CD4-positive, alpha-beta T cell treated with Interferon alpha-2 for 1 hour (primary cell): ENCODE results near the gene IMMP2L.

Experiments used
- DNase-seq, 2 donors: peaks; one replicate each; pipeline ENCODE4 v3.0.0-alpha.2; 2020 to 2022

The IMMP2L gene

DNA sequence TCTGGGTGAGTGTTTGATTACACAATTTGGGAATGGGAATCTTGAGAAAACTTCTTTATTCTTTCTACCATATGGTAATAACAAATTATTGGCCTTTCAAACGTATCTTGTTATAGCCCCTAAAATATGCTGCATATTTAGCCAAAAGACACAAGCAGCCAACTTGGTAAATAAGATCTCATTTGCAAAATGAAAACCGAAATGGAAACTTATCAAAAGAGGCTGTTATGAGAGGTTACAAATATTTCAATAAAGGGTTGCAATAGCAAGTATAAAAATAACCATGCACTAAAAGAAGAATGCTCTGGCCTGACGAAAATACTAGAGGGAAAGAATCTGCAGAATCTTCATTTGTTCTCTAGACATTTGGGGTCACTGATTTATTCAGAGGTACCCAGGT is 730.9 kb downstream of the IMMP2L start:
- no peak for DNase-seq

DNA sequence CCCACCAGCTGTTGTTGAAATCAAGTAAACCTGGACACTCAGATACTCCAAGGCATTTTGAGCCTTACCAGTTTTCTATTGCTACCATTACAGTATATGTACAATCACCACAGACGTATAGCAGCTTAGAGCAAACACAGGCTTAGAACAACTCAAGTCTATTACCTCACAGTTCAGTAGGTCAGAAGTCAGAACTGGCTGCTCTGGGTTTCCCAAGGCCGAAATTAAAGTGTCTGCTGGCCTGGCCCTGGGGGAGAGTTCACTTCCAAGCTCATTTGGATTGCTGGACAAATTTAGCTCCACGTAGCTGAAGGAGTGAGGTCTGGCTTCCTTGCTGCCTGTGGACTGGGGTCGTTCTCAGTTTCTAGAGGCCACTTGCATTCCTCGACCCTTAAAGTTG is 731.5 kb downstream of the IMMP2L start:
- no peak for DNase-seq

DNA sequence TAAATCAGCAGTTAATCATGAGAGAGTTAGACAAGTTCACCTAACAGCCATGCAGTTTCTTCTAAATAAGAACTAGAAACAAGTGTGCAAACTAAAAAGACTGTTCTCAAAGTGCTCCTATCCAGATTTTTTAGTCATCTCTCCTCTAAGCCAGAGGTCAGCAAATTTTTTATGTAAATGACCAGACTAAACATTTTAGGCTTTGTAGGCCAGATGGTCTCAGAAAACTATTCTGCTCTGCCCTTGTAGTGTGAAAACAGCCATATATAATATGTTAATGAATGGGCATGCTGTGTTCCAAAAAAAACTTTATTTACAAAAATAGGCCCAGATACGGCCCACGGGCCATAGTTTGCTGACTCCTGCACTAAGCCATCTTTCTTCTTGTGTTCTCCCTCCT is 734.4 kb downstream of the IMMP2L start:
- DNase-seq: no peak

GRCh38 chr7:110827287-110827855 is 734.9 kb downstream of the IMMP2L start:
- DNase-seq: no peak

DNA sequence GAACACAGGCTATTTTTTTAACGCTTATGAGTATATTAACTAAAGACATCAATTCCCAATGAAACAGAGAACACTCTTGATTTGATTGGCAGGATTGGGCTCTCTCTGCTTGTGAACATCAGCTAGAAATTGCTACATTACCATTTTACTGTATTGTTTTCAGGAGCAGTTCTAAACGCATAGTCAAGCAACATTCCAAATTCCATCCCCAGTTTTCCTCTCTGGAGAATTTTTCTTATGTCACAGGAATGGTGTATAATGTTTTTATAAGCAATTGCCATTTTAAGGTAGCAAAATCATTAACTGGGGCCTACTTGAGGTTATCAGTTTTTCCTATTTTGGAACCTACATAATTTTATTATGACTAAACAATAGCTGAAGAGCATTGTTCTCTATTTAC is 748.3 kb downstream of the IMMP2L start:
- no peak for DNase-seq

DNA sequence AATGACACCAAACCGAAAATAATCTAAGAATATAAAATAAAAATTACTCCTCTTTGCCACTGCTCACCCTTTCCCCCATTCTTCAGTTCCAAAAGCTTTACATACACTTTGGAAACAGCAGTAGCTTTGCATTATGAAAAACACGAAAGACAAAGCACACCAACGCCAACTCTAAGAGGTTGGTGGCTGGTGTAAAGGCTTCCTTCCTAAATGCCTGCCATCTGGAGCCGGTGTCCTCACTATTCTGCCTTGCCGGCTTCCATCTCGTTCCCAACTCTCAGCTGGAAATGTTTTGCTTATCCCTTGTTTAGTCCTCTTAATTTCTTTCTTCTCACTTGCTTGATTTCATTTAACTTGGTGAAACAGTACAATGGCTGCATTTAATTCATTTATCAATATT is 752.5 kb downstream of the IMMP2L start:
- no peak for DNase-seq

- DNase-seq: no peak
Observed at GRCh38 chr7:110808361-110808760, 753.9 kb downstream of the IMMP2L start.

GRCh38 chr7:110804501-110804900 is 757.8 kb downstream of the IMMP2L start:
- DNase-seq: no peak

- no peak for DNase-seq
Observed at GRCh38 chr7:110803602-110804143, 758.6 kb downstream of the IMMP2L start.

- no peak for DNase-seq
Observed at GRCh38 chr7:110801502-110801901, 760.8 kb downstream of the IMMP2L start.

- DNase-seq: no peak
Observed at GRCh38 chr7:110800984-110801383, 761.3 kb downstream of the IMMP2L start.

DNA sequence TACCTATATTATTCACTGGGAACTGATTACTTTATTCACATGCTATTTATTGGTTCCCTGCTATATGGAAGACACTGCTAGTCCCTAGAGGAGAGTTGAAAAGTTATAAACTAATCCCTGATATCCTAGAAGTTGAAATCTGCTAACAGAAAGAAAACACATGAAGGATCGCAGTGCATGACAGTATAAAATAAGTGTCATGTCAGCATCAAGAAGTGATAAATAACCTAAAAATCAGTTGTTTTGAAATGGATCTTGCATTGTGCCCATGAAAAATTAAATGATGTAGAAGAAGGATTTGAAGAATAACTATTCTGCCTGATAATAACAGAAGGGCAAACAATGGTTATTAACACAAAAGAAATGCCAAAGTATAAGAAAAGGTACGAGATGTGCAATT is 764.6 kb downstream of the IMMP2L start:
- no peak for DNase-seq

DNA sequence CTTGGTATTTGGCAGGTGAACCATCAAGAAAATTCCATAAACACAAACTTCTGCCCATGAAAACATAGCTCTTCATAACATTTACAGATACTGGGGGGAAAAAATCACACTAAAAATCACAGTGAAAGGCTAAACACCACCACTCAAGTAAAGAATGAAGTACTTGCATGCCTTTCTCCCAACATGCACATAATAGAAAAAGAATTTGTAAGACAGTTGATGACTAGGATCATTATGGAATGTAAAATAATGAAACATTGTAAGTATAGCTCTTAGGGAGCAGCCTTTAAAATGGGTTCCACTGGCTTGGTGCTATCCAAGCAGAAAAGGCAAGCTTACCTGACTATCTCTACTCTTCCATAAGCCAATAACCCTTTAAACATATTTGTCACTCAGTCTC is 771.3 kb downstream of the IMMP2L start:
- no peak for DNase-seq

DNA sequence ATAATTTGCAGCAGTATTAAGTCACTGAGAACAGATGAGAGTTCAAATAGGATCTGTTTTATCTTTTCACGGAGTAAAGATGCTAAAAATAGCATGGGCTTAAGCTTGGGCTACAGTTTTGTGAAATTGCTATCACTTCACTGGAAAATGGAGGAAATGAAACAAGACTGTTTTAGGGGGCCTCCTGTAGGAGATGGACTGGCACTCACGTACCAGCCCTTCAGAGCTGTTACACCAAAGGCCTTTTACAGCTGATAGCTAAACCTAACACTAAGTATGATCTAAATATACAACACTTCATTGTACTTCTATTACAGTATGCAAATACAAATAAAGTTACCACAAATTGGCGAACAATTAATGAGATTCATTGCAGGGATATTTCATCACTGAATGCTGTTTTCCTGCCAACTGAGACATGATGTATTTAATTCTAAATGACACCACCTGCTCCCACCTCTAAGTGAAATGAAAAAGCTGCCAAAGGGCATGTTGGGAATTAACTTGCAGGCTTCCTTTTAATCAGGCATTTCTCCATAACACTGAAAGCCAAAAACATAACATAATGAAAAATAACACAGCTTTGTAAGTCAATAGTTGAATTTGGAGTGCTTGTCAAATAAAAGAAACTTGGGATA is 775.8 kb downstream of the IMMP2L start:
- DNase-seq: no peak

GRCh38 chr7:110784749-110785148 is 777.5 kb downstream of the IMMP2L start:
- DNase-seq: no peak

DNA sequence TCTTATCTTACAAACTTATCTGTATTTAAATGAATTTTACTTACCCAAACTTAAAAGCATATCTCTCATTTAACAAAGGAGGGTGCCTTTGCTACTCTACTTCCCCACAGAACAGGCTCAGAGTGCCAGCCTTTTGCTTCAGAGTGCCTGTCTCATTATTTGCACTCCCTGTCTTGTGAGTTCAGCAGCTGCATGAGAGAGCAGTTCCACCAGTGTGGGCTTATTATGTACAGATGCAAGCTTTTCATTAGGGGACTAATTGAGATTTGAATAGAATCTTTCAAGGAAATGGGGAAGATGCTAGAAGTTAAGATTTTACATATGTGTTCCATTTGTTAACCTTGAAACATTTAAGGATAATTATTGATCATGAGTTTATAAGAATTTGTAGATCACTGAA is 781.6 kb downstream of the IMMP2L start:
- DNase-seq: no peak

GRCh38 chr7:110779339-110779738 is 783.0 kb downstream of the IMMP2L start:
- no peak for DNase-seq

- DNase-seq: no peak
Observed at GRCh38 chr7:110775046-110775445, 787.2 kb downstream of the IMMP2L start.

- no peak for DNase-seq
Observed at GRCh38 chr7:110774071-110774470, 788.2 kb downstream of the IMMP2L start.

DNA sequence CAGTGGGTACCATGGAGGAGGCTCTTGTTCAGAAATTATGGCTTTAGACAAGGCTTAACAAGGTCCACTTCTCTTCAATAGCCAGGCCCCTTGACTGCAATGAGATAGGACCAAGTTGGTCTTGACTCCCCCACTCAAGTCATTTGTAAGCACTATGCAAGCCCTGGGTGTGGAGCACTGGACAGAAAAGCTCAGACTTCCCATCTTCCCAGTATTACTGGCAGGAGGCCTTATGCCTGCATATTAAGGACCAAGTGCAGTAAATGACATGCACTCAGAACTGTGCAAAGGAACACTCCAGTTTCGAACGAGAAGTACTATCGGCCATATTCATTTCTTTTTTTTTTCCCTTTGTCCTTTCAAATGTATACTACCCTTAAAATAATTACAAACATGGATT is 789.7 kb downstream of the IMMP2L start:
- no peak for DNase-seq

GRCh38 chr7:110771717-110772116 is 790.6 kb downstream of the IMMP2L start:
- DNase-seq: no peak

DNA sequence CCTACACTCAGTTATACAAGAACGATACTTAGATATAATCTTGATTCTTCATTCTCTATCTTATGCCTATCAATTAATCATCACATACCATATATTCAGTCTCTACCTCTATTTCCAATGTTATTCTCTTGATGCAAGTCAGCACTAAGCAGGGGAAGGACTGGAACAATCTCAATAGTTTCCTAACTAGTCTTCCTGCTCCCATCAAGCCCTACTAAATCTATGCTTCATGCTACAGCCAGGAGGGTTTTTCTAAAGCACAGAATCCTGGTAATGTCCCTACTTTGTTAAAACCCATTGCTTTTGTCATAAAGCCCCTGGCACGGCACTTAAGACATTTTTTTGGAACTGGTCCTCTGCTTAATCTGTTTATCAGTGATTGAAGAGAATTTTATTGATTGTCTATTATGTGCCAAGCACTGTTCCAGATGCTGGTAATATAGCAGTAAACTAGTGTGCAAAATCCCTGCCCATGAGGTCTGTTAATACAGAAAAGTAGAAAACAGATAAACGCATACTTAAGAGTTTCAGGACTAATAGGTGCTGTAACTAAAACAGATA is 794.7 kb downstream of the IMMP2L start:
- DNase-seq: no peak

DNA sequence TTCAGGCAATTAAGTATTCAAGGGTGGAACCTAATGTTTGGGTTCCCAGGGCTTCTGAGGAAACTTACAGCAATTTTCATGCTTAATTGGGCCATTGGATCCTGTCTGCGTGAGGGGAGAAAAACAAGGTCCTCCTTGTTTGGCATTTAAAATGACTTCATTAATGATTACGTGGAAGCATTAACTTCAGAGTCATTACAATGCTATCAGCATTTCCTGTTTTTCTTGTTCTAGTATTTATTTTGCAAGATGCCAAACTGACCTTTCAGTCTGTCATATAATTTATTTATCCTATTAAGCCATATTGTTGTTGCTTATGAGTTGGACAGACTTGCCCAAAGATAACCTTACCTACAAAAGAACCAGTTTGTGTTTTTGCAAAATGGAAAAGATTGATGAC is 795.4 kb downstream of the IMMP2L start:
- no peak for DNase-seq

- no peak for DNase-seq
Observed at GRCh38 chr7:110764852-110765251, 797.4 kb downstream of the IMMP2L start.
